ENCODE results near the gene PROM1.

Gene PROM1

DNA sequence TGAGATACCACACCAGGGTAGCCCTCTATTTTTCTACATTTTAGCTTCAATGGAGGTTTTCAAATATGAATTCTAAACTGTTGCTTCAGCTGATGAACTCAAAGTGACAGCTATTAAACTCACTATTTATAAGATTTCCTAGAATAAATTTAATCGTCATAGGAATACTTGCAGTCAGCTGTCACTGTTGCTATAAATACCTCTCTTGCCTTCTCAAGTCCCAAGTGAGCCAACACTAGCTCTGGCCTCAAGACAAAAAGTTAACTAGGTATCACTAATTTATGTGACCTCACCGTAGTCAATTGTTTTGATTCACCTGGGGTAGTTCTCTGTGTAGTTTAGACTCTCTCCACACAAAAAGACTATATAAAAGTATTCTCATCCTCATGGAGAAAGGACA is 34.3 kb upstream of the PROM1 start:
- in situ Hi-C loops (cut with HindIII; ENCODE audit: low pct_unique_long_range_greater_than_20kb, low sequenced_read_pairs): no loop called here
- no peak for TF ChIP-seq JUND (IDR thresholded peaks at IDR 0.05; ENCODE audit: low read depth)

DNA sequence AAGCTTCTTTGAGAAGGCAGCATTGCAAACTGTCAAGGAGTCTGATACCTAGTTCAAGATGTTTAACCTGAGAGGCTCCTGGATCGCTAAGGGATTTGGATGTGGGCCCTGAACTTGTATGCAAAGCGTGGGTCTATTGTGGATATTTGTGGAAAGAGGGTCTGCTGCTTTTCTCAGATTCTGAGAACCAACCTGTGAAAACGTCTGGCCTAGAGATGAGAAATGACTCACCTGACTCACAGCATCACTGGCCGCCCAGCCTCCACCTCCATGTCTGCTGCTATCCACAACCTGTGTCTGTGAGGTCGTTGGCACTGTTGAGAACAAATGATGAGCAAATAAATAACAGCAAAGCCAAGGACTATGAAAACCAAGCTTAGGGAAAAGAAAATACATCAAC is 33.3 kb upstream of the PROM1 start:
- in situ Hi-C loops (cut with HindIII; ENCODE audit: low pct_unique_long_range_greater_than_20kb, low sequenced_read_pairs): no loop called here
- no peak for TF ChIP-seq JUND (IDR thresholded peaks at IDR 0.05; ENCODE audit: low read depth)
- no peak for DNase-seq (ENCODE audit: low read depth in 1 of 2, low spot score in 1 of 2)

More for the DNA sequence above, 34.3 kb upstream of the PROM1 start:
- no peak for DNase-seq (ENCODE audit: low read depth in 1 of 2, low spot score in 1 of 2)

DNA sequence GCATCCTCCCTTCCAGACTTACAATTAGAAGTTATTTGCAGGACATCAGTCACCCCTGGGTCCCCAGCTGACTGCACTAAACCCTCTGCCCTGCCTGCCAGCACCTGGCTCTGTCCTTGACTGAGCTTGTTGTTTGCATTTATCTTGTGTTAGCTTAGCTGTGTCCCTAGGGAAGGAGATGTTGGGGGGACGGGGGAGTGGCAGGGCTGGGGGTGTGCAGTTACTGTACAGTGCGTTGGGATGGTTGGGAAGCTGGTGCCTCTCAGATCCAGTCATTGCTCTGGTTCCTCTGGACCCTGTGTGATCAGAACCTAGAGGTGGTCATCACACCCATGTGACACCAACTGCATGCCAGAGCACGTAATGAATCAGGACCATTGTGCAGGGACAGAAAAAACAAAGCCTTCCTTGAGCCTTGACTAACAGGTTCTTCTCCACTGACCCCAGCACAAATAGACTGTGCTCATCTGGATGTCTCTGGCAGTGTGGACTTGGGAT is 32.7 kb upstream of the PROM1 start:
- TF ChIP-seq JUND (IDR thresholded peaks at IDR 0.05; ENCODE audit: low read depth): no peak
- in situ Hi-C loops (cut with HindIII; ENCODE audit: low pct_unique_long_range_greater_than_20kb, low sequenced_read_pairs): no loop called here
- peak in 1 of 2 experiments; percentile 31 for DNase-seq (ENCODE audit: low read depth in 1 of 2, low spot score in 1 of 2)

DNA sequence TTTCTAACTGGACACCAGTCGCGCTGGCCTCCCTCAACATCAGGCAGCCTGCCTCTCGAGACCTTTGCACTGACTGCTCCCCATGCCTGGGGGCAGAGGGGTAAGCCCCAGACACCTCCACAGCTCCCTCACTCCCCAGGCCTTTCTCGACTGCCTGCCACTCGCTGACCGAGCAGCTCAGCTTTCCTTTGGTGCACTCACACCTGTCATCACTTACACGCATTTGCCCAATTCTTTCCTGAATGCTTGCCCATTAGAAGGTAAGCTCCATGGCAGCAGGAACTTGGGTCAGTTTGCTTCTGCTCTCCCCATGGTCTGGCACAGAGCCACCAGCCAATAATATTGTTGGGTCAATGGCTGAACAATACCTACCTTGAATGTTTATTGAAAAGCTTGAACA is 32.2 kb upstream of the PROM1 start:
- DNase-seq (ENCODE audit: low read depth in 1 of 2, low spot score in 1 of 2): no peak
- in situ Hi-C loops (cut with HindIII; ENCODE audit: low pct_unique_long_range_greater_than_20kb, low sequenced_read_pairs): no loop called here
- TF ChIP-seq JUND (IDR thresholded peaks at IDR 0.05; ENCODE audit: low read depth): no peak

DNA sequence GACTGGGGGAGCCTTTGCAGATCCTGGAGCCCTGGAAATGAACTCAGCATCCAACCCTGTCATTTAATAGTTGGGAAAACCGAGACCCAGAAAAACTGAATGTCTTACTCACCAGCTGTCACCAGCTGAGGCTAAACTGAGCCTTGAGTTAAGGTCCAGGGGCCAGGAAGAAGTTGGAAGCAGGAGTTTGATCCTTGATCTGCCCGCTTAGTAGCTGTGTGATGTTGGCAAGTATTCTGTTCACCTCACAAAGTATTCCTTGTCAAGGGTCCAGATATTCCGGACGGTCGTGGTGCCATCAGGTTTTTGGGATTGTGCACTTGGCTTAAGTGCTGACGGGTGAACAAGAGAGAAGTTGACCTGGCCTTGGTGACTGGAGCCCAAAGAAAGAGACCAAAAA is 30.7 kb upstream of the PROM1 start:
- TF ChIP-seq JUND (IDR thresholded peaks at IDR 0.05; ENCODE audit: low read depth): no peak
- in situ Hi-C loops (cut with HindIII; ENCODE audit: low pct_unique_long_range_greater_than_20kb, low sequenced_read_pairs): no loop called here
- no peak for DNase-seq (ENCODE audit: low read depth in 1 of 2, low spot score in 1 of 2)

DNA sequence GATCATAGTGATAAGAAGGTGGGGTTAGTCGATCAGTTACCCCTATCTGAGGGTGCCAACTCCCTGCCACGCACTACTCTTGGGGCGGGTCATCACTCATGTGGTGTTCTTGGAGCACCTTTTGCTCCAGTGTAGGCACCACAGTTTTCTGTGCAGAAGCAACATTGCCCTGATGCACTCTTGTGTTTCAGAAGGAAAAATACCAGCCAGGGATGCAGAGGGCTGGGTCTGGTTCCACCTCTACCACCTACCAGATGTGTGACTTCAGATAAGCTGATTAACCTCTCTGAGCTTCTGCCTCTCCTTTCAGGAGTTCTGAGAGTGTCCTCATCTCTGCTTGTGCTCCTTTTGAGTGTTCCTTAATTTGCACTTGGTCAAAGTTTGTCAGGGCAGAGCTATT is 29.9 kb upstream of the PROM1 start:
- no peak for DNase-seq (ENCODE audit: low read depth in 1 of 2, low spot score in 1 of 2)
- in situ Hi-C loops (cut with HindIII; ENCODE audit: low pct_unique_long_range_greater_than_20kb, low sequenced_read_pairs): no loop called here
- no peak for TF ChIP-seq JUND (IDR thresholded peaks at IDR 0.05; ENCODE audit: low read depth)

DNA sequence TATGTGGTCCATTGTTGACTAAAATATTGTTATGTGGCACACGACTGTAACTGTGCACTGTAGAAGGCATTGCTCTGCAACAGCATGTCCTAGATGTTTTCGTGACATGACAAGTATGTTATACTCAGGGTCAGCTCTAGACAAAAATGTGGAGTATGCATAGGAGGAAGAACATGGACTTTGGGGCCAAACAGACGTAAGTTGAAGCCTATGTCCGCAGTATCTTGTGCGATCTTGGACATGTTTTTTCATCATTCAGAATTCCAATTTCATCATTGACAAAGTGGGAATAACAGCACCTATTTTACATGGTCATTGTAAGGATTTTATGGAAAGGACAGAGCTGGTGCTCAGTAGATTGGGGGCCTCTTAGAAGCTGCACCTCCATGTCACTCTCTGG is 27.7 kb upstream of the PROM1 start:
- TF ChIP-seq JUND (IDR thresholded peaks at IDR 0.05; ENCODE audit: low read depth): no peak
- in situ Hi-C loops (cut with HindIII; ENCODE audit: low pct_unique_long_range_greater_than_20kb, low sequenced_read_pairs): no loop called here
- DNase-seq (ENCODE audit: low read depth in 1 of 2, low spot score in 1 of 2): no peak

DNA sequence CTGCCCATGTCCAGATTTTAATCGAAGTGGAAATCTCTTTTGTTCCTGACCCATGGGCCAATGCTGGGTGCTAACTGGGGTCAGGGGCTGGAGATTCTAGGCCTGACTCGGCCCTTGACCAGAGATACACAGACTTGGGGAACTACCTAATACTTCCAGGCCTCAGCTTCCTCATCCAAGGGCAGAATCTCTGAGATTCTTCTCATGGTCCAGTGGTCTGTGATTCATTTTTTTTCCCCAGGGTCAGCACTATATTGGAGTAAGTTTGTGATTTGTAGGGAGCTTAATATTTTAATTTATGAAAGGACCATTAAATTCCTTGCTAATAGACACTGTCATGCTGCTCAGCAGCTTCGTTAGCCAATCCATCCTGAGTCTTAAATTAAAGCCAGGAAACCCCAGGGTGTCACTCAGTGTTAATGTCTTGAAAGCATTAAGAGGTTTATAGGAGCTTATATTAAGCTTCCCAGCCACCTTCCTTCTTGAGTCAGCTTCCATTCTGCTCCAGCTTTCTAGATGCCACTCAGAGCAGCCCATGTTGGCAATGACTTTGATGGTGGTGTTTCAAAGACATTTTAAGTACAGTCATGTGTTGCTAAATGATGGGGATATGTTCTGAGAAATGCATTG is 27.0 kb upstream of the PROM1 start:
- no peak for DNase-seq (ENCODE audit: low read depth in 1 of 2, low spot score in 1 of 2)
- no peak for TF ChIP-seq JUND (IDR thresholded peaks at IDR 0.05; ENCODE audit: low read depth)
- in situ Hi-C loops (cut with HindIII; ENCODE audit: low pct_unique_long_range_greater_than_20kb, low sequenced_read_pairs): no loop called here

DNA sequence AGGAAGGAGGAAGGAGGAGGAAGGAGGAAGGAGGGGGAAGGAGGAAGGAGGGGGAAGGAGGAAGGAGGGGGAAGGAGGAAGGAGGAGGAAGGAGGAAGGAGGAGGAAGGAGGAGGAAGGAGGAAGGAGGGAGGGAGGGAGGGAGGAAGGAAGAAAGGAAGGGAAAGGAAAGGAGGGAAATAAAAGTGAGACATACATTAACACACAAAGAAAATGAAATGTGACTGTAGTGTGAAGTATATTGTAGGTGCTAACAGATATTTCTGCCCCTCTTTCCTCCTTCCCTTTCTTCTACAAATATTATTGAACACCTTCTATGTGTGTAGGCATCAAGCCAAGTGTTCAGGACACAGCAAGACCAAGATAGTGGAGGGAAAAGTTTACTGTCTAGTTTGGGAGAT is 26.4 kb upstream of the PROM1 start:
- in situ Hi-C loops (cut with HindIII; ENCODE audit: low pct_unique_long_range_greater_than_20kb, low sequenced_read_pairs): no loop called here
- DNase-seq (ENCODE audit: low read depth in 1 of 2, low spot score in 1 of 2): no peak
- TF ChIP-seq JUND (IDR thresholded peaks at IDR 0.05; ENCODE audit: low read depth): no peak

DNA sequence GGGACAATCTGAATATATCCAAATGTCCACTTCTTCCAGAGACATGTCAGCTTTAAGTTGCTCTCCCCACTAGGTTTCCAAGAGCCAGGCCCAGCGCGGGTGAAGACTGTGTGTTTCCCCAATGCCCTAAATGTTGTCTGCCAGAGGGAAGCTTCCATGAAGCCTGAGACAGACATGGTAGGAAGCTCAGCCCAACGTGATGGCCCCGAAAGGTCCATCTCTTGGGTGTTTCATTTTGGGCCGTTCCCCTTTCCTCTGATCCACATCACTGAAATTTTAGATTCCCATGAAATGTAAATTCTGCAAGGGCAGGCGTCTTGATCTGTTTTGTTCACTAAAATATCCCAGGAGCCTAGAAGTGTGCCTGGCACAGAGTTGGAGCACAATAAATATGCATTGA is 25.4 kb upstream of the PROM1 start:
- DNase-seq (ENCODE audit: low read depth in 1 of 2, low spot score in 1 of 2): no peak
- in situ Hi-C loops (cut with HindIII; ENCODE audit: low pct_unique_long_range_greater_than_20kb, low sequenced_read_pairs): no loop called here
- no peak for TF ChIP-seq JUND (IDR thresholded peaks at IDR 0.05; ENCODE audit: low read depth)

DNA sequence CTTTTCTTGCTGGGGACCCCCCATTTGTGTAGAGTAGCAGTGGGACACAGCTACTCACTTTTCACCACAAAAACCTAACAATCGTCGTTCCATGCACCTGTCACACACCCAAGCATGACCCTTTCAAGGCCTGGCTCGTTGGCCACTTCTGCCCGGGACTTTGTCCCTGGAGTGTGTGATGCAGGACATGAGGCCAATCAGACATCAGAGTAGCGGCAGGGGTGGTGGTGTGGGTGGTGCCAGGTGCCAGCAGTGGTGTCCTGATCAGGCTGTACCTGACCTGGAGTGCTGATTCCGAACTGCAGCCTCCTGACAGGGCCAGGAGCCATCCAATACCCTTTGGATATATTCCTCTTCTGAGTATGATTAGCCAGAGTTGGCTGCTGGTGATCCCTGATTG is 23.1 kb upstream of the PROM1 start:
- TF ChIP-seq JUND (IDR thresholded peaks at IDR 0.05; ENCODE audit: low read depth): no peak
- DNase-seq (ENCODE audit: low read depth in 1 of 2, low spot score in 1 of 2): no peak
- in situ Hi-C loops (cut with HindIII; ENCODE audit: low pct_unique_long_range_greater_than_20kb, low sequenced_read_pairs): no loop called here

DNA sequence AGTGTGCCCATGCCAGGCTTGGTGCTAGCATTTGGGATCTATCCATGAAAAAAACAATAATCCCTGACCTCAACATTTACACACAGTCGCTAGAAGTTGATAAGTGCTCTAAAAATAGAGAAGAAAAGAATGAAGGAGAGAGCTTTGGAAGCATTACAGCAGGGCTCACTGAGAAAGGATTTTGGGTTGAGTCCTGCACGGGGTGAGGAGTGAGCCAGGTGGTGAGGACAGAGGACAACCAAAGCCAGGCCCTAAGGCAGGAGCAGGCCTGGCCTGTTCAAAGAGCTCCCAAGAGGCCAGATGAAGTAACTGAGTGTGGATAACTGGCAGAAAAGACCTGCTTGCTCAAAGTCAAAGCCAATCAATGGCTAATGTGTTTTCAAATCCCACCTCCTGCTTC is 20.7 kb upstream of the PROM1 start:
- DNase-seq (ENCODE audit: low read depth in 1 of 2, low spot score in 1 of 2): no peak
- TF ChIP-seq JUND (IDR thresholded peaks at IDR 0.05; ENCODE audit: low read depth): no peak
- in situ Hi-C loops (cut with HindIII; ENCODE audit: low pct_unique_long_range_greater_than_20kb, low sequenced_read_pairs): no loop called here

DNA sequence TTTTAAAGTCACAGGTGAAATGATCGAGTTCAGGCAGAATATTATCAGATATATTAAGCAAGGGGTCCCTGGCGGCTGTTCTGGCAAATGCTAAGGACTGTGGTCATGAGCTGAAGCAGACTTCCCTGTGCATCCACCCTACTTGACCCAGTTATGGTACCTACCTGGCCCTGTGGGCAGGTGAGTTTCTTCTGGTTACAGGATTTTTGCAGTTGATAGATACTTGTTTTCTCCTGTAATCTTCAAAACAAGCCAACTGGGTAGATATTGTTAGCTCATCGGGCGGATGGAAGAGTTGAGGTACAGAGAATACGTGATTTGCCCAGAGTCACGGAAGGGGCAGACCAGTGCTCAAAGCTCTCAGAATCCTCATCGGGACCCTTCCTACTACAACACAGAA is 18.5 kb upstream of the PROM1 start:
- no peak for TF ChIP-seq JUND (IDR thresholded peaks at IDR 0.05; ENCODE audit: low read depth)
- DNase-seq (ENCODE audit: low read depth in 1 of 2, low spot score in 1 of 2): no peak
- in situ Hi-C loops (cut with HindIII; ENCODE audit: low pct_unique_long_range_greater_than_20kb, low sequenced_read_pairs): no loop called here

DNA sequence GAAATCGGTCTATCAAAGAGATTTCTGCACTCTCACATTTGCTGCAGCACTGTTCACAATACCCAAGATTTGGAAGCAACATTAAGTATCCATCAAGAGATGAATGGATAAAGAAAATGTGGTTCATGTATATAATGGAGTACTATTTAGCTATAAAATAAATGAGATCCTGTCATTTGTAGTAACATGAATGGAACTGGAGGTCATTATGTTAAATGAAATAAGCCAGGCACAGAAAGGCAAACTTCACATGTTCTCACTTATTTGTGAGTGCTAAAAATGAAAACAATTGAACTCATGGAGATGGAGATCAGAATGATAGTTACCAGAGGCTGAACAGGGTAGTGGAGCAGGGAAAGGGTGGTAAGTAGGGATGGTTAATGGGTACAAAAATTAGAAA is 17.0 kb upstream of the PROM1 start:
- no peak for TF ChIP-seq JUND (IDR thresholded peaks at IDR 0.05; ENCODE audit: low read depth)
- in situ Hi-C loops (cut with HindIII; ENCODE audit: low pct_unique_long_range_greater_than_20kb, low sequenced_read_pairs): no loop called here
- DNase-seq (ENCODE audit: low read depth in 1 of 2, low spot score in 1 of 2): no peak
